PC-9 (cell line): ENCODE results near the gene ATP8A1.

ENCODE experiments used
- CTCF ChIP-seq: fragments of 200-600 bp; sonication (generic); conservative IDR thresholded peaks from 2 replicates; pipeline ENCODE4 v1.6.1; 2017; ENCODE audit warnings: mixed run types, antibody characterized with exemption, mild to moderate bottlenecking, moderate library complexity
- EZH2 ChIP-seq: fragments of 200-600 bp; sonication (generic); IDR thresholded peaks from 2 replicates; pipeline ENCODE4 v1.8.0; 2017; ENCODE audit warnings: antibody characterized with exemption, low read depth

GRCh38 chr4:42523066-42523718 is 133.7 kb downstream of the ATP8A1 start:
- TF ChIP-seq EZH2 (no peak), CTCF (no peak)
